Cardiac fibroblast (primary cell): Measurements from ENCODE around the gene PPDPF.

Source experiments
- DNase-seq, 2 donors: peaks; one replicate each; pipeline versions ENCODE4 v3.0.0 to v3.0.0-alpha.2; 2010; ENCODE audit warnings: low read depth in 2 of 2
- H3K4me3 ChIP-seq, 2 donors: replicated peaks in 1 of 2; 1 replicate in 1 of 2; 2 replicates in 1 of 2; pipeline ENCODE4 v1.5.1; 2011; ENCODE audit warnings: low read depth in 2 of 2, low read length in 2 of 2, mild to moderate bottlenecking in 2 of 2, moderate library complexity in 1 of 2
- CTCF ChIP-seq: IDR thresholded peaks from one replicate; pipeline ENCODE4 v1.5.1; 2011; ENCODE audit warnings: low read depth, mild to moderate bottlenecking, low read length, inconsistent platforms

PPDPF gene

DNA sequence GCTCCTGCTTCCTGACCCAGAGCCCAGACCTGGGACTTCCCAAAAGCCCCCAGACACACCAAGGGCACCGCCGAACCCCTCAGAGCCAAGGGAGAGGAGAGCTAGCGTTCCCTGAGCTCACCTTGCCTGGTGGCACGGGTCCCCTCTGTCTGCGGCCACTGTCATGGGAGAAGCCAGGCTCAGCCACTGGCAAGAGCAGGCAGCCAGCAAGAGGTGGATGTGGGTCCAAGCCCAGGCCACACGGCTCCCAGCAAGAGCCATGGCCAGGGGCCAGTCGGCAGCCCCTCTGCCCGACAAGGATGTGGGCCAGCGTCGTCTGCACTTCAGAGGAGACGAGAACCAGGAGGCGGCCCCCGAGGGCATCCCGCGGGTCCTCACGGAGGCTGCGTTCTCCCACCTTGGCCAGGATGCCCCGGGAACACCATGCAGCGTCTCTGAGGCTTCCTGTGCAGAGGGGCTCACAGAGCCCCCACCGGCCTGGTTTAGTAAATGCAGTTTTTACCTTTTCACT, 2.2 kb upstream of the PPDPF start:
- DNase-seq = no peak
- H3K4me3 ChIP-seq = no peak overlapping the region
- TF ChIP-seq CTCF = no peak

GRCh38 chr20:63518946-63519667, 1.5 kb upstream of the PPDPF start:
- DNase-seq = no peak
- H3K4me3 ChIP-seq = peak overlapping the region; percentile 63 to 90
- no peak for TF ChIP-seq CTCF

DNA sequence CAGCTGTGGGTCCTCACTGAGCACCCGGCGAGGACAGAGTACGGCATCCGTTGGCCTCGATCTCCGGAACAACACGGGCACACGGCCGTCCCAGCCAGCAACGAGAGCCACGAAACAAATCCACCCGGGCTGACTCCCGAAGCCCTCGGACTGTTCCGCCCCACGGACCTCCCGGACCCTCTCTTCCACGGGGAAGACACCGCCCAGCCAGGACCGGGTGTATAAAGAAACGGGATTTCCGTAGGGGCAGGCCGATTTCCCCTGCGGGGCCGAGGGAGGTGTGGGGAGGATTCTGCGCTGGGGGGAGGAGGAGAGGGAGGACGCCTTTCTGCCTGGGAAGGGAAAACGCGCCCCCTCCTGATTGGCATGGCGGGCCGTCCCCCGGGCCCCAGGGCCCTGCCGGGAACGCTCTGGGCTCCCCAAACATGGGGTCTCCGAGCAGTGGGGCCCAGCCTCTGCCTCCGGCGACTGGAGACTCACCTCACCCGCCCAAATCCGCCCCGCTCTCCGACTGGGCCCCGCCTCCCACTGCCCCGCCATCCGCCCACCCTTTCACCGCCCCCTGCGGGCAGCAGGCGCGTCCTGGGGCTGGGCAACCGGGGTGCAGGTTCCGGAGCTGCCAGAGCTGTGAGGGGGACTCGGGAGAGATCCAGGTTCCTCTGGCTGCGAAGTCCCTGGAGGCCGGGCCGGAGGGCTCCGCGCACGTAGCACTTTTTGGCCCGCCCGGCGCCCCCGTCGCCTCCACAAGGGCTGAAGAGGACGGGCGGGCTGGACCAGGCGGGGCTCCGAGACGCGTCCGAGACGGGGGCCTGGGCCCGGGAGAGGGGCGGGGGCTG, 679 bp upstream of the PPDPF start:
- H3K4me3 ChIP-seq = peak overlapping the region; percentile 63 to 90
- peak; percentile 17 for TF ChIP-seq CTCF
- DNase-seq = peak in 1 of 2 donors; percentile 40

DNA sequence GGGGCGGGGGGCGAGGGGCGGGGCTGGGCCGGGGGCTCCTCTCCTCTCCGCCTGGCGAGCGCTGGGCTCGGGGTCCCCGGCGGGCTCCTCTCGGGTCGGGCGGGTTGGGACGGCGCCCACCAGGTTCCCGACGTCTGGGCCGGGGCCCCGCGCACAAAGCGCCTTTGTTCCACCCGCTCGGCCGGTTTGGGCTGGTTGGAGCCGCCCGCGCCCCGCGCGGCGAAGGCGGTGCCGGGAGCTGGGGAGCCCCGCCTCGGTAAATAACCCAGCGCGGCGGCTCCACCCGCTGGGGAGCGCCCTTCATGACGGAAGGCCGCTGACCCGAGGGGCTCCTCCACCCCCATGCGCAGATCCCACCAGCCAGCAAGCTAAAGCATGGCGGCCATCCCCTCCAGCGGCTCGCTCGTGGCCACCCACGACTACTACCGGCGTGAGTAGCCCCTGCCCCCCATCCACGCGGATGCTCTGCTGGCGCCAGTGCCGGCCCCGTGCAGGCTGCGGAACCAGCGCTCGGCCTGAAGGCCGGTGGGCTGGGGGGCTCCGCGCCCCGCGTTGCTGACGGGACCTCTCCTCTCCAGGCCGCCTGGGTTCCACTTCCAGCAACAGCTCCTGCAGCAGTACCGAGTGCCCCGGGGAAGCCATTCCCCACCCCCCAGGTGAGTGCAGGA, 503 bp downstream of the PPDPF start:
- H3K4me3 ChIP-seq = peak overlapping the region; percentile 81 to 90
- DNase-seq = peak; percentile 74
- no peak for TF ChIP-seq CTCF

GRCh38 chr20:63521602-63522001, 1.0 kb downstream of the PPDPF start:
- DNase-seq = peak in 1 of 2 donors; percentile 16
- peak overlapping the region; percentile 81 to 90 for H3K4me3 ChIP-seq
- TF ChIP-seq CTCF = no peak

- TF ChIP-seq CTCF = no peak
- DNase-seq = no peak
- H3K4me3 ChIP-seq = peak overlapping the region; percentile 29 to 90
Observed at GRCh38 chr20:63522091-63522868, 1.7 kb downstream of the PPDPF start.
